Dermis microvascular lymphatic vessel endothelial cell (primary cell): Measurements from ENCODE around the gene CCDC50. TPM values are rescaled to one million over a fixed set of nuclear protein-coding genes. Genes with fewer than 3 reads are reported as not detected.
A peak's percentile ranks its signal among the peaks of the same experiment; 100 is the strongest.

Source experiments
- DNase-seq, 2 donors: peaks; one replicate each; pipeline versions ENCODE4 v3.0.0 to v3.0.0-alpha.2; 2010; ENCODE audit warnings: low read depth in 2 of 2
- total RNA-seq: library from RNA; depleted of rRNA; stranded (reverse); fragments of >200 nt; gene quantifications from 2 replicates; pipeline ENCODE4 v1.2.1, GENCODE V29; 2014

Gene CCDC50
- total RNA-seq, 1 donor from 2014 or later: 97.0 TPM

- no peak for DNase-seq
Measured at GRCh38 chr3:191316876-191317603, 12.2 kb upstream of the CCDC50 start.

- DNase-seq: no peak
Measured at GRCh38 chr3:191320316-191320715, 8.9 kb upstream of the CCDC50 start.

- no peak for DNase-seq
Measured at GRCh38 chr3:191321019-191321767, 8.0 kb upstream of the CCDC50 start.

- no peak for DNase-seq
Measured at GRCh38 chr3:191324936-191325335, 4.3 kb upstream of the CCDC50 start.

GRCh38 chr3:191327526-191327925 is 1.7 kb upstream of the CCDC50 start:
- DNase-seq: peak; percentile 56 to 67

DNA sequence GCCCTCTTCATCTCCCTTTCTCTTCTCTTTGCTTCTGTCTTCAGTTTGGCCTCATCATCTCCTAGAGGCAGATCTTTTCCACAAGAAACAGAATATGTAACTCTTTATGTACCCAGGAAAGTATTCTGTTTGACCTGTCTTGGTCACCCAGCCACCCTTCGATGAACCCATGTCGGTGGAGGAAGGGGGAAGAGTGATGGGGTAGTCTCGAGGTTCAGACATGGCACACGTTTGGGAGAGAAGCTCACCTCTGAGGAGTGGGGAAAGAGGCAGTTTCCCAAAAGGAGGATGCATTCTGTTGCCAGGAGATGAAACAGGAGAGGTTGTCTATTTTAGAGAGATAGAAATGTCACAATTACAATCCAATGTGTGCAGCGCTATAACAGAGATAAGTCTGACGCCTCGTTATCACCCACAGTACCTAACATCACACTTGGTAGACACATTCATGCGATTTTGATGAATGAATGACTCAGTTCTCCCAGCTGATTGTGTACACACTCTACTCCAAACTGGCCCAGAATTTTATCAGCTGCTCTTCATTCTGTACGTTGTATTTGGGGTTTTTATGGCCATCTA is 722 bp upstream of the CCDC50 start:
- peak; percentile 69 to 71 for DNase-seq

GRCh38 chr3:191329654-191330529 is 698 bp downstream of the CCDC50 start, which contains the start of gene UTS2B:
Gene UTS2B (minus strand): TSS chr3:191330526. CDS start chr3:191282189, 48,337 bp downstream.
- DNase-seq: peak in 1 of 2 donors; percentile 63

DNA sequence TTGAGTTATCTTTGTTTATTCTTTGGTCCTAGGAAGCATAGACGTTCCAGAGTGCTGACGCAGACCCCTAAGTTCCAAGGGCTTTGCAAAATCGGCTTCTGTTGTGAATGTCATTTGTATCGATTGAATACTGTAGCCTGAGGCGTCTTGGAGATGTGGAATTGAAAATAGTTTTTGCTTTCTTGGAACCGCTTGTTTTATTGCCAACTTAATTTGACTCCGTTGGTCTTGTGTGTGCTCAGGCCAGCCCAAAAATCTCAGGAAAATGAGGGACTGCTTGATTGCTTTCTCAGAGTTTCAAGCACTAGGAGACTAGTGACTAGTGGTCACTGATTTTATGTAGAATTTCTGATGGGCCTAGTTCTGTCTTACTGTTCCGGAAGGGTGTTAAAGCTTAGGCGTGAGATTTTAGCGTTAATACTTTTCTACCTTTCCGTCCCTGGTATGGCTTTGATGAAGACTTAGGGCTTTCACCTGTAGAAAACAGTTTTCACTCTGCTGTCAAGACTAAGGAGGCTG is 1.4 kb downstream of the CCDC50 start:
- DNase-seq: no peak

GRCh38 chr3:191331388-191331787 is 2.2 kb downstream of the CCDC50 start:
- DNase-seq: peak in 1 of 2 donors; percentile 56

GRCh38 chr3:191333298-191333880 is 4.2 kb downstream of the CCDC50 start:
- DNase-seq: no peak

- DNase-seq: no peak
Measured at GRCh38 chr3:191334346-191334893, 5.2 kb downstream of the CCDC50 start.

GRCh38 chr3:191336833-191337232 is 7.6 kb downstream of the CCDC50 start:
- DNase-seq: no peak

DNA sequence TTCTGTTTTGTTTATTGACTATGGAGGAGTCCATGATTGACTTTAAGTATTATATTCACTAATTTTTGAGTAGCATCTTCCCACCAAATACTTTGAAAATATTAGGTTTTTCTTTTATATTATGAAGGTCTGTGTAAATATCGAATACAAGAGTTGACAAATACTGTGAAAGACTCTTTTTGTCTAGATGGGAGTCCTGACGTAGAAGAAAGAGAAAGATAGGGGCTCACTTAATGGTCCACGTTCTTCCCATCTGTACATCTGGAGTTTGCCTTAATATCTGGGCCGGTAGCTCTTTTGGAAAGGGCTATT is 8.9 kb downstream of the CCDC50 start:
- no peak for DNase-seq

DNA sequence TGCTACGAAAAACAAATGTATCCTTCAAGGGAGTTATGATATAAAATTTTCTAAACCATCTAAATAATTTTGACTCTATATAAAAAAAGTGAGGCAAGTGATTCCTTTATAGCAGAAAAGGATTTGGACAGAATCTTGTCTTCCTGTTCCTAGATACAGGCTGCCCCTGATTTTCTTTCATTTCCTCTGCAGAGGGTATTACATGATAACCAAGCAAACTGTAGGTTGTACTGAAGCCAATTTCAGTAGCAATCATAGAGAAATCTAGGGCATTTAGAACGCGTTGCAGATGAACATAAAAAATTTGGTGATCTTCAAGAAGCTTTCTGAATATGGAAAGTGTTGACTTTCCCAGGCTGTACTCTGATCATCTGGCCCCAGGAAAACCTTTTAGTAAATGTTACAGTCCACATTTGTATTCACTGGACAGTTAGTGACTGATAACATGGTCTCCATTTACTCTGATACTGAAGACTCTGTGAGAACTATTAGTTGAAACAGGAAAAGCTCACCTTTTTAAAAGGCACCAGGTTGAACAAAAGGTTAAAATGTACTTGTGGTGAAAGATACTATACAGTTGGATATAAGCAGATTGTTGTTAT is 10.2 kb downstream of the CCDC50 start:
- no peak for DNase-seq

DNA sequence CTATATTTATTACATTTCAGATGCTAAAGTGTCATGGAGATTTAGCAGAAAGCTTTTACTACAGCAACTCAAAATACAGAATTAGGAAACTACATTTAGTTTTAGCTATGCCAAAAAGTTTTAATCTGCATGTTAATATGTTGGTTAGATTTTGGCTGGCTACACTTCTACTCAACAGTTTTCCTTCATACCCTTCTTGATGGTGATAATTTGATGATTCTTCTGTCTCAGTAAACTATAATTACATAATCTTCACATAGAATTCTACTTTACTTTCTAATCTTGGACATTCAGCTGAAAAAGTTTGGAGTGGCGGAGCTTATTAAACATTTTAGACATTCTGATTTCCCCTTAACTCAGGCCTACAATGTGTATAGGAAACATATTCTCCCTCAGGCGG is 11.2 kb downstream of the CCDC50 start:
- DNase-seq: no peak

- no peak for DNase-seq
Measured at GRCh38 chr3:191340966-191341365, 11.8 kb downstream of the CCDC50 start.

DNA sequence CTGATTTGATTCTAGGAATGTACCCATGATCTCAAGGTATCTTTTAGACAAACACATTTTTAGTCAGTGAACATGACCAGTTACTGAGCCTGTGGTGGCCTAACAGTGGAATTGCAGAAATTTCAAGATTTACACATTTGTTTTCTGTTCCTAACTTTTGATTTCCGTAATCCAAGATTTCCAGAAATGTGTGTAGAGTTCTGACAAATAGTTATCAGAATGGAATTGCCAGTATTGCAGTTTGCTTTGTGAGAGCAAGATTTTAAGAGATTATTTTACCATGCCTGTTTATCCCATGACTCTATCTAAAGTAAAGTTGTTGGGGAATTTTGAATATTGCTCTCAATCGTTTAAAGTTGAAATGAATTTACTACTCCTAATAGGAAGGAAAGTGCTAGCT is 12.8 kb downstream of the CCDC50 start:
- no peak for DNase-seq

GRCh38 chr3:191342411-191342810 is 13.2 kb downstream of the CCDC50 start:
- DNase-seq: no peak

- no peak for DNase-seq
Measured at GRCh38 chr3:191343115-191343514, 13.9 kb downstream of the CCDC50 start.

DNA sequence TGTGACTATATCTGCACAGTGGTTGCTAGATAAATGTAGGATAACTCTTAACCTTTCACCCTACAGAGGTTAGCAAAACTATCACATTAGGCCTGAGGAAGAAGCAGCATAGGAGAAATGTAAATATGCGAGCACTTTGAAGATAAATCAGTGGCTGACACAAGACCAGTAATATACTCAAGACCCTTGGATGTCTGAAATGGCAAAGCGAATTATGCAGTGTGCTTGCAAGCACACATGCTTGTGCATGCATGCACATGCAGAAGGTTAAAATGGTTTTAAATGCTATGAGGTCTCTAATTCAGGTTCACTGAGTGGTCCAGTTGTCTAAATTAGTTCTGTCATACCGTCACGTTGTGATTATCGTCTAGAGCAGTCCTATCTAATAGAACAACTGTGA is 14.7 kb downstream of the CCDC50 start:
- DNase-seq: no peak
